ENCODE results near the gene BSN. TPM values are rescaled to one million over a fixed set of nuclear protein-coding genes. Genes with fewer than 3 reads are reported as not detected.

Gene BSN
- total RNA-seq, 1 donor from 2014 or later: 0.46 TPM

GRCh38 chr3:49534581-49535441, 19.5 kb upstream of the BSN start:
- DNase-seq (ENCODE audit: low read depth): peak; percentile 18
- no peak overlapping the region for H3K4me3 ChIP-seq (ENCODE audit: low read depth, low read length)
- TF ChIP-seq CTCF (conservative IDR thresholded peaks at IDR 0.05; ENCODE audit: low read depth, low read length): no peak

- H3K4me3 ChIP-seq (ENCODE audit: low read depth, low read length): no peak overlapping the region
- no peak for TF ChIP-seq CTCF (conservative IDR thresholded peaks at IDR 0.05; ENCODE audit: low read depth, low read length)
- DNase-seq (ENCODE audit: low read depth): no peak
Measured at GRCh38 chr3:49535971-49536874, 18.1 kb upstream of the BSN start.

GRCh38 chr3:49536875-49537533, 17.3 kb upstream of the BSN start:
- no peak overlapping the region for H3K4me3 ChIP-seq (ENCODE audit: low read depth, low read length)
- TF ChIP-seq CTCF (conservative IDR thresholded peaks at IDR 0.05; ENCODE audit: low read depth, low read length): no peak
- peak; percentile 16 for DNase-seq (ENCODE audit: low read depth)

- peak overlapping the region; percentile 57 for H3K4me3 ChIP-seq (ENCODE audit: low read depth, low read length)
- TF ChIP-seq CTCF (conservative IDR thresholded peaks at IDR 0.05; ENCODE audit: low read depth, low read length): peak; percentile 77
- peak; percentile 37 for DNase-seq (ENCODE audit: low read depth)
Measured at GRCh38 chr3:49539659-49540560, 14.4 kb upstream of the BSN start.

- no peak for TF ChIP-seq CTCF (conservative IDR thresholded peaks at IDR 0.05; ENCODE audit: low read depth, low read length)
- no peak for DNase-seq (ENCODE audit: low read depth)
- no peak overlapping the region for H3K4me3 ChIP-seq (ENCODE audit: low read depth, low read length)
Measured at GRCh38 chr3:49552087-49552486, 2.2 kb upstream of the BSN start.

GRCh38 chr3:49553324-49553691, 969 bp upstream of the BSN start:
- no peak for TF ChIP-seq CTCF (conservative IDR thresholded peaks at IDR 0.05; ENCODE audit: low read depth, low read length)
- peak overlapping the region; percentile 60 for H3K4me3 ChIP-seq (ENCODE audit: low read depth, low read length)
- DNase-seq (ENCODE audit: low read depth): no peak

Measured in epithelial cell of proximal tubule (primary cell).